ENCODE data around the gene NRBF2.

Gene NRBF2

GRCh38 chr10:63201118-63201517 is 68.0 kb downstream of the NRBF2 start:
- DNase-seq (ENCODE audit: low read depth) = no peak
- H3K4me3 ChIP-seq (ENCODE audit: low read depth, low read length) = no peak overlapping the region
- no peak for TF ChIP-seq CTCF (IDR thresholded peaks at IDR 0.05; ENCODE audit: low read depth, low read length, missing control alignments)
